Activated CD4-positive, alpha-beta T cell treated with anti-CD3 and anti-CD28 coated beads, Interleukin-10, Interleukin-2, amounts not matched to agents 100 ng/mL and 50 ng/mL, durations not matched to agents 16 hours and 8 hours (primary cell): ENCODE data around the gene TSPEAR.

Experiments
- DNase-seq: peaks from one replicate; pipeline ENCODE4 v3.0.0-alpha.2; 2020

TSPEAR gene

GRCh38 chr21:44496564-44497550, 214.5 kb downstream of the TSPEAR start:
- DNase-seq: no peak

GRCh38 chr21:44495611-44496563, 215.5 kb downstream of the TSPEAR start:
- DNase-seq: no peak

GRCh38 chr21:44494956-44495355, 216.4 kb downstream of the TSPEAR start:
- DNase-seq: no peak

GRCh38 chr21:44494418-44494817, 217.0 kb downstream of the TSPEAR start:
- no peak for DNase-seq

- DNase-seq: no peak
Measured at GRCh38 chr21:44492567-44493385, 218.6 kb downstream of the TSPEAR start.

GRCh38 chr21:44490816-44491215, 220.6 kb downstream of the TSPEAR start:
- no peak for DNase-seq

GRCh38 chr21:44490405-44490804, 221.0 kb downstream of the TSPEAR start:
- DNase-seq: no peak

- DNase-seq: no peak
Measured at GRCh38 chr21:44489962-44490361, 221.4 kb downstream of the TSPEAR start.

- DNase-seq: peak; percentile 47
Measured at GRCh38 chr21:44487831-44488230, 223.5 kb downstream of the TSPEAR start.

GRCh38 chr21:44486302-44486701, 225.1 kb downstream of the TSPEAR start:
- DNase-seq: no peak

GRCh38 chr21:44485796-44486195, 225.6 kb downstream of the TSPEAR start:
- DNase-seq: no peak

GRCh38 chr21:44485254-44485793, 226.0 kb downstream of the TSPEAR start:
- peak; percentile 36 for DNase-seq

- DNase-seq: no peak
Measured at GRCh38 chr21:44484498-44485253, 226.7 kb downstream of the TSPEAR start.

- no peak for DNase-seq
Measured at GRCh38 chr21:44483288-44484237, 227.8 kb downstream of the TSPEAR start.

- no peak for DNase-seq
Measured at GRCh38 chr21:44482581-44483287, 228.6 kb downstream of the TSPEAR start.

GRCh38 chr21:44480200-44481053, 230.9 kb downstream of the TSPEAR start:
- DNase-seq: no peak

- DNase-seq: peak; percentile 47
Measured at GRCh38 chr21:44479556-44480199, 231.7 kb downstream of the TSPEAR start.

GRCh38 chr21:44478801-44479167, 232.6 kb downstream of the TSPEAR start:
- DNase-seq: no peak
